Measurements from ENCODE around the gene CENPU. TPM values are rescaled to one million over a fixed set of nuclear protein-coding genes. Genes with fewer than 3 reads are reported as not detected.
A peak's percentile ranks its signal among the peaks of the same experiment; 100 is the strongest.

Gene CENPU
- total and polyA plus RNA-seq, 2 of the 8 experiments (the other 6 are each of a cell fraction or from before 2014, with no cell fraction given): 32.1 to 122 TPM

- TF ChIP-seq JUND (IDR thresholded peaks at IDR 0.05; ENCODE audit: low read length) (0 out of 2 replicates have a peak, but pooled peaks have one; percentile 18), GABPA (IDR thresholded peaks at IDR 0.05; ENCODE audit: borderline replicate concordance, insufficient read depth, low read length) (no peak), TBP (IDR thresholded peaks at IDR 0.05; ENCODE audit: low read depth, low read length) (no peak), PHF8 (conservative IDR thresholded peaks at IDR 0.05; ENCODE audit: low read depth, low read length) (no peak), POLR2A (IDR thresholded peaks at IDR 0.05; ENCODE audit: control extremely low read depth in 1 of 2, low read depth in 2 of 2, low read length in 2 of 2) (no peak), CBX8 (IDR thresholded peaks at IDR 0.05; ENCODE audit: borderline replicate concordance, low read depth, low read length) (no peak), KDM5A (IDR thresholded peaks at IDR 0.05; ENCODE audit: low read length) (no peak), RBBP5 (IDR thresholded peaks at IDR 0.05; ENCODE audit: borderline replicate concordance, low read depth, low read length) (no peak), RAD21 (IDR thresholded peaks at IDR 0.05 in 1 of 2, conservative IDR thresholded peaks at IDR 0.05 in 1 of 2; ENCODE audit: low read depth in 2 of 2, low read length in 2 of 2) (peak; percentile 84 to 87), RXRA (IDR thresholded peaks at IDR 0.05; ENCODE audit: insufficient read depth, low read depth, low read length) (no peak), TAF7 (optimal IDR thresholded peaks at IDR 0.05; ENCODE audit: borderline replicate concordance, low read depth, low read length) (no peak), CHD2 (IDR thresholded peaks at IDR 0.05; ENCODE audit: low read length) (no peak), POLR2AphosphoS5 (IDR thresholded peaks at IDR 0.05; ENCODE audit: low read depth, low read length) (no peak)
These were observed 12.2 kb upstream of the CENPU start (continued) for GRCh38 chr4:184745831-184746795.

Data from H1 (cell line).